LNCaP clone FGC (cell line): Measurements from ENCODE around the gene CASD1.

Experiments used
- DNase-seq: peaks from one replicate; pipeline ENCODE4 v3.0.0-alpha.2; 2011; ENCODE audit warnings: low read depth
- H3K4me3 ChIP-seq: 2 replicates; pipeline ENCODE4 v1.5.1; 2011; ENCODE audit warnings: mild to moderate bottlenecking, low read depth, low read length, control low read depth
- TF ChIP-seq, protein P1 (sequence below): IDR thresholded peaks from 2 replicates; pipeline ENCODE4 v1.5.1; 2012; ENCODE audit warnings: mild to moderate bottlenecking; ENCODE audit not compliant: control insufficient read depth, insufficient read depth; ENCODE audit errors: extremely low read depth

The CASD1 gene

DNA sequence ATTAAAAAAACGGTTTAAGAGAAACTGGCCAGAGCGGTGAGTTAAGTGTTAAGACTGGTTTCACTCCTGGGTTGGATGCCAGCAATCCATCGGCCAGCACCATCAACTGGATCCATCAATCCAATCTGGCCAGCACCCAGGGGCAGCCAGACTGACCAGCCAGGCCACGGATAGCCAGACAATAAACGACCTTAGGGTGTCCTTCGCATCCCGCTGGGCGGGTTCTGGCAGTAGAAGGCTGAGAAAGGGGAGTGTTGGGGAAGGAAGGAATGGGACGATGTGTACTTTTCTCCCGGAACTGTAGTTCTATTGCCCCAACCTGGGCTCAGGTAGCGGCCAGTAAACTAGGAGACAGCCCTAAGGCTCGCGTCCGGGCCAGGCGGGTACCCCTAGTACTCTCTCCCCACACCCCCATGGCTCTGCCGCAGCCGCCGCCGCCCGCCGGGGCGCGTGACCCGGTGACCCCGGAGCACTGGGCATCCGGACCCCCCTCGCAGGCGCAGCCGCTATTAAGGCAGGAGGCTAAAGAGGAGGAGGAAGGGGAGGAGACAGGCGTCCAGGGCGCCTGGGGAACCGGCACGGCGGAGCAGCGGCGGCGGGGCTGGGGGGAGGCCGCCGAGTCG is at the start of gene CASD1:
CASD1 (plus strand) TSS at position 546 of the 623 bp plus-strand sequence. CDS start 276 bp downstream, outside the sequence.
- TF ChIP-seq, protein P1, sequence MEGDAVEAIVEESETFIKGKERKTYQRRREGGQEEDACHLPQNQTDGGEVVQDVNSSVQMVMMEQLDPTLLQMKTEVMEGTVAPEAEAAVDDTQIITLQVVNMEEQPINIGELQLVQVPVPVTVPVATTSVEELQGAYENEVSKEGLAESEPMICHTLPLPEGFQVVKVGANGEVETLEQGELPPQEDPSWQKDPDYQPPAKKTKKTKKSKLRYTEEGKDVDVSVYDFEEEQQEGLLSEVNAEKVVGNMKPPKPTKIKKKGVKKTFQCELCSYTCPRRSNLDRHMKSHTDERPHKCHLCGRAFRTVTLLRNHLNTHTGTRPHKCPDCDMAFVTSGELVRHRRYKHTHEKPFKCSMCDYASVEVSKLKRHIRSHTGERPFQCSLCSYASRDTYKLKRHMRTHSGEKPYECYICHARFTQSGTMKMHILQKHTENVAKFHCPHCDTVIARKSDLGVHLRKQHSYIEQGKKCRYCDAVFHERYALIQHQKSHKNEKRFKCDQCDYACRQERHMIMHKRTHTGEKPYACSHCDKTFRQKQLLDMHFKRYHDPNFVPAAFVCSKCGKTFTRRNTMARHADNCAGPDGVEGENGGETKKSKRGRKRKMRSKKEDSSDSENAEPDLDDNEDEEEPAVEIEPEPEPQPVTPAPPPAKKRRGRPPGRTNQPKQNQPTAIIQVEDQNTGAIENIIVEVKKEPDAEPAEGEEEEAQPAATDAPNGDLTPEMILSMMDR = no peak
- DNase-seq = no peak
- peak within 1 kb of the TSS; percentile 78 for H3K4me3 ChIP-seq

GRCh38 chr7:94466516-94466915 is 43.1 kb upstream of the CASD1 start:
- H3K4me3 ChIP-seq = no peak overlapping the region
- TF ChIP-seq, protein P1 = no peak
- DNase-seq = no peak

DNA sequence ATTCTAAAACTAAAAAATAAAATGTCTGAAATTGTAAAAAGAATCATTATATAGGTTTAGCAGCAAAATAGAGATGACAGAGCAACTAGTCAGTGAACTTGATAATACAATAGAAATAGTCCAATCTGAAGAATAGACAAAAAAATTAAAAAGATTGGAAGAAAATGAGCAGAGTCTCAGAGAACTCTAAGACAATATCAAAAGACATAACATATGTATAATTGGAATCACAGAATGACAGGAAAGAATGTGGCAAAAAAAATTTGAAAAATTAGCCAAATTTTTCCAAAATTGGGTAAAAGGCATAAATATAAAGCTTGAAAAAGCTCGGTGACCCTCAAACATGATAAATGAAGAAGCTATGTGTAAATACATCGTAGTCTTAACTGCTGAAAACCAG is 38.0 kb upstream of the CASD1 start:
- DNase-seq = no peak
- TF ChIP-seq, protein P1 = no peak
- no peak overlapping the region for H3K4me3 ChIP-seq

DNA sequence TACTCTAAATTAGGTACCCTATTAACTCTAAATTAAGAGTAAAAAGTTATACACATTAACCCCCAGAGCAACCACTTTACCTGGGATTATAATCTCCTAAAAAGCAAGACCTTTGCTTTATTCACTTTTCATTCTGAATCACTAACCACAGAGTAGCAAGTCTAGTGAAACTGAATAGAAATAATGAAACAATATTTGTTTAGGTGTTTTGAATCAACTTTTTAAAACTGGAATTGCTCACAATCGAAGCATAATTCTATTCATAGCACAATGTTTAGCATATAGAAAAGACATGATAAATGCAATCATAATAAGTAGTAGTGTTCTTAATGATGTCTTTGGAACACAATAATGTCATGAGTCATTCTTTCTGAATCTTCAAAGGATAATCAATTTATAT is 37.0 kb upstream of the CASD1 start:
- H3K4me3 ChIP-seq = no peak overlapping the region
- TF ChIP-seq, protein P1 = no peak
- DNase-seq = no peak

DNA sequence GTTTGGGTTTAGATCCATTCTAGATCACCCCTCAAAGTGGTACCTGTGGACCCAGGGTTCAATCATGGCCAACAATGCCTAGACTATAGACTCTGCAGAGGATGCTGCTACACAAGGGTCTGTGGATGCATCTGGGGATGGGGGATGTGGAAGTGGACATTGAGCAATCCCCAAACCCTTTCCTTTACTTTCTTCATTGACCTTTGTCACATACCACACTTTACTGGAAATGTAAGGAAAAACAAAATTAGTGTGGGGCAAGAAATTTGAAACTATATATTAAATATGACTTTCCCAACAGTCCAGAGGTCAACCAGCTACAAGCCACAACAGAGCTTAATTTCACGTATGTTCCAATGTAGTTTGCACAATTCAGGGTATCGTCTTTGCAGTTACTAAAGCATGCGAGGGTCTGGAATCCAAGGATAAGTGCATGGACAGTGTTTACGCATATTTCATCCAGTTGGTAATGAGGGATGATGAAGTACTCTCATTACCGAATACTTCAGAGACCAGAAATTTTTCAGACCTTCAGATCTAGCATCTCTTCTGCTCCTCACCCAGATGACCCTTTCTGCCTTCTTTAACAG is 33.3 kb upstream of the CASD1 start:
- DNase-seq = no peak
- TF ChIP-seq, protein P1 = no peak
- H3K4me3 ChIP-seq = no peak overlapping the region

- no peak overlapping the region for H3K4me3 ChIP-seq
- DNase-seq = no peak
- TF ChIP-seq, protein P1 = no peak
Measured at GRCh38 chr7:94477878-94478277, 31.7 kb upstream of the CASD1 start.

DNA sequence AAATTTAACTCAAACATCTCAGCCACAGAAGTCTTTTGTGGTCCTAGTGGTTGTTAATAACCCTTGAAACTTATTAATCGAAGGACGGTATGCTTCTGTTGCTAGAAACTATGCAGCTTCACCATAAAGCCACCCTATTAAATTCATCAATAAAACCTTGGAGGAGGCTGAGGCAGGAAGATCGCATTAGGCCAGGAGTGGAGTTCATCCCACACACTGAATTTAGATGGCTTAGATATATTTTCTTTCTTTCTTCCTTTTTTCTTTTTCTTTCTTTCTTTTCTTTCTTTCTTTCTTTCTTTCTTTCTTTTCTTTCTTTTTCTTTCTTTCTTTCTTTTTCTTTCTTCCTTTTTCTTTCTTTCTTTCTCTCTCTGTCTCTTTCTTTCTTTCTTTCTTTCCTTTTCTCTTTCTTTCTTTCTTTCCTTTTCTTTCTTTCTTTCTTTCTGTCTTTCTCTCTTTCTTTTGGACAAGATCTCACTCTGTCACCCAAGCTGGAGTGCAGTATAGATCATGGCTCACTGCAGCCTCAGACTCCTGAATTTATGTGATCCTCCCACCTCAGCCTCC is 30.9 kb upstream of the CASD1 start:
- no peak overlapping the region for H3K4me3 ChIP-seq
- DNase-seq = no peak
- TF ChIP-seq, protein P1 = no peak
